Type B pancreatic cell (in vitro differentiated cells): Measurements from ENCODE around the gene HCRTR1. TPM values are rescaled to one million over a fixed set of nuclear protein-coding genes. Genes with fewer than 3 reads are reported as not detected.

Source experiments
- DNase-seq: peaks from one replicate; pipeline ENCODE4 v3.0.0; 2021; ENCODE audit warnings: mixed read lengths; ENCODE audit not compliant: unreplicated experiment; ENCODE audit errors: extremely low spot score
- H3K27ac Mint-ChIP-seq: 2 replicates; pipeline ENCODE4 v1.8.0; 2021; ENCODE audit warnings: mild to moderate bottlenecking, mixed read lengths
- H3K27me3 Mint-ChIP-seq: 2 replicates; pipeline ENCODE4 v1.8.0; 2021; ENCODE audit warnings: mixed read lengths
- H3K36me3 Mint-ChIP-seq: 2 replicates; pipeline ENCODE4 v1.8.0; 2021; ENCODE audit warnings: mixed read lengths
- H3K4me1 Mint-ChIP-seq: one replicate; pipeline ENCODE4 v1.8.0; 2021; ENCODE audit warnings: mixed read lengths; ENCODE audit not compliant: unreplicated experiment
- H3K4me3 Mint-ChIP-seq: 2 replicates; pipeline ENCODE4 v1.8.0; 2021; ENCODE audit warnings: mild to moderate bottlenecking, mixed read lengths
- H3K9me3 Mint-ChIP-seq: 2 replicates; pipeline ENCODE4 v1.8.0; 2021; ENCODE audit warnings: mixed read lengths
- CTCF ChIP-seq: fragments of 200-600 bp; sonication (generic); conservative IDR thresholded peaks from 2 replicates; pipeline ENCODE4 v1.5.0; 2021; ENCODE audit warnings: antibody characterized with exemption, mild to moderate bottlenecking
- total RNA-seq: library from RNA; stranded (reverse); gene quantifications from 2 replicates; pipeline ENCODE4 v1.2.1, GENCODE V29; 2021; ENCODE audit warnings: low replicate concordance

The HCRTR1 gene
- total RNA-seq, 1 donor from 2014 or later = not detected

- TF ChIP-seq CTCF = no peak
- DNase-seq = no peak
- Mint-ChIP-seq H3K36me3 (peaks cover 4% of the 10 kb centered on the region), H3K27ac (no peak overlapping the region), H3K4me3 (no peak overlapping the region), H3K4me1 (peaks cover 8% of the 10 kb centered on the region), H3K9me3 (no peaks in the 10 kb centered on the region), H3K27me3 (no peaks in the 10 kb centered on the region)
These were observed 11.6 kb downstream of the HCRTR1 start for GRCh38 chr1:31628931-31629556.

- Mint-ChIP-seq H3K27ac (peak overlapping the region; percentile 41), H3K9me3 (no peaks in the 10 kb centered on the region), H3K4me3 (no peak overlapping the region), H3K36me3 (peaks cover 4% of the 10 kb centered on the region), H3K27me3 (no peaks in the 10 kb centered on the region), H3K4me1 (peaks cover 6% of the 10 kb centered on the region)
- no peak for TF ChIP-seq CTCF
- DNase-seq = no peak
These were observed 15.2 kb downstream of the HCRTR1 start for GRCh38 chr1:31632649-31633048.

GRCh38 chr1:31633117-31633516 lies 15.6 kb downstream of the HCRTR1 start:
- no peak overlapping the region for H3K4me3 Mint-ChIP-seq
- H3K36me3 Mint-ChIP-seq = peaks cover 4% of the 10 kb centered on the region
- no peak for DNase-seq
- H3K9me3 Mint-ChIP-seq = no peaks in the 10 kb centered on the region
- TF ChIP-seq CTCF = peak; percentile 55
- peak overlapping the region; percentile 41 for H3K27ac Mint-ChIP-seq
- no peaks in the 10 kb centered on the region for H3K27me3 Mint-ChIP-seq
- peaks cover 10% of the 10 kb centered on the region for H3K4me1 Mint-ChIP-seq

- H3K36me3 Mint-ChIP-seq = no peaks in the 10 kb centered on the region
- H3K4me1 Mint-ChIP-seq = peaks cover 16% of the 10 kb centered on the region
- no peak for DNase-seq
- no peaks in the 10 kb centered on the region for H3K9me3 Mint-ChIP-seq
- no peaks in the 10 kb centered on the region for H3K27me3 Mint-ChIP-seq
- H3K4me3 Mint-ChIP-seq = no peak overlapping the region
- no peak for TF ChIP-seq CTCF
- H3K27ac Mint-ChIP-seq = peak overlapping the region; percentile 66
These were observed 20.6 kb downstream of the HCRTR1 start for GRCh38 chr1:31637915-31638673.

GRCh38 chr1:31639543-31639942 lies 22.1 kb downstream of the HCRTR1 start:
- H3K9me3 Mint-ChIP-seq = no peaks in the 10 kb centered on the region
- no peak overlapping the region for H3K27ac Mint-ChIP-seq
- no peaks in the 10 kb centered on the region for H3K27me3 Mint-ChIP-seq
- H3K36me3 Mint-ChIP-seq = no peaks in the 10 kb centered on the region
- peaks cover 23% of the 10 kb centered on the region for H3K4me1 Mint-ChIP-seq
- H3K4me3 Mint-ChIP-seq = no peak overlapping the region
- no peak for TF ChIP-seq CTCF
- no peak for DNase-seq
